Brain microvascular endothelial cell (primary cell): ENCODE data around the gene MR1.

Experiments used
- DNase-seq: peaks from one replicate; pipeline ENCODE4 v3.0.0-alpha.2; 2020
- H3K27ac ChIP-seq: fragments of 250-450 bp; sonication (Bioruptor Pico); 2 replicates; pipeline ENCODE4 v1.5.1; 2020; ENCODE audit warnings: mild to moderate bottlenecking, moderate library complexity
- H3K27me3 ChIP-seq: fragments of 250-450 bp; sonication (Bioruptor Pico); replicated peaks from 2 replicates; pipeline ENCODE4 v1.5.1; 2020; ENCODE audit warnings: mild to moderate bottlenecking
- H3K36me3 ChIP-seq: fragments of 250-450 bp; sonication (Bioruptor Pico); replicated peaks from 2 replicates; pipeline ENCODE4 v1.5.1; 2020; ENCODE audit warnings: mild to moderate bottlenecking
- H3K4me3 ChIP-seq: 2 replicates; pipeline ENCODE4 v1.5.1; 2011; ENCODE audit warnings: low read depth, mild to moderate bottlenecking, control low read depth, low read length, moderate library complexity
- CTCF ChIP-seq: IDR thresholded peaks from 2 replicates; pipeline ENCODE4 v1.5.1; 2011; ENCODE audit warnings: low read depth, mild to moderate bottlenecking, moderate library complexity, low read length, control low read depth, inconsistent platforms; ENCODE audit errors: missing control alignments
- in situ Hi-C: cut with HindIII; loops from 2 replicates; pipeline ENCODE4 v1.10.0; 2017; ENCODE audit warnings: low sequenced_read_pairs, low pct_ligation_motif_present

MR1 gene

GRCh38 chr1:181021811-181022434 lies 11.9 kb upstream of the MR1 start:
- peak; percentile 49 for DNase-seq
- TF ChIP-seq CTCF: no peak
- Histone ChIP-seq H3K27ac (peak overlapping the region; percentile 45), H3K4me3 (peak overlapping the region; percentile 89), H3K27me3 (no peaks in the 10 kb centered on the region), H3K36me3 (no peaks in the 10 kb centered on the region)
- in situ Hi-C loops: no loop called here

- no peak for DNase-seq
- Histone ChIP-seq H3K27ac (no peak overlapping the region), H3K4me3 (peak overlapping the region; percentile 89), H3K36me3 (no peaks in the 10 kb centered on the region), H3K27me3 (no peaks in the 10 kb centered on the region)
- TF ChIP-seq CTCF: no peak
- in situ Hi-C loops: no loop called here
Measured at GRCh38 chr1:181023265-181024057, 10.3 kb upstream of the MR1 start.

DNA sequence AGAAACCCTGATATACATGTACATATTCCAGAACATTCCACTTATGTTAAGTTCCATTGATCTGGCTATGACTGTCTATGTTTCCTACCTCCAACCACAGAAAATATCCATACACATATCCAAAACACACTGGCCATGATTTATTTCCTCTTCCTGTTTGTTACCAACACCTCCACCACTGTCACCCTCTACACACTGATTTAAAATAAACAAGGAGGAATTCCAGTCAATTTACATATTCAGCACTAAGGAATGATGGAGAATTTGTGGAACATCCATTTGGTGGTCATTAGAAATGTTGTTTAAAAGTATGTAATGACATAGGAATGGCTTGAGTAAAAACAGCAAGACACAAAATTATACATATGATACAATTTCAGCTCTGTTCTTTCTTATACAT lies 5.6 kb upstream of the MR1 start:
- no peak for TF ChIP-seq CTCF
- no peak overlapping the region for H3K27ac ChIP-seq
- in situ Hi-C loops: no loop called here

DNA sequence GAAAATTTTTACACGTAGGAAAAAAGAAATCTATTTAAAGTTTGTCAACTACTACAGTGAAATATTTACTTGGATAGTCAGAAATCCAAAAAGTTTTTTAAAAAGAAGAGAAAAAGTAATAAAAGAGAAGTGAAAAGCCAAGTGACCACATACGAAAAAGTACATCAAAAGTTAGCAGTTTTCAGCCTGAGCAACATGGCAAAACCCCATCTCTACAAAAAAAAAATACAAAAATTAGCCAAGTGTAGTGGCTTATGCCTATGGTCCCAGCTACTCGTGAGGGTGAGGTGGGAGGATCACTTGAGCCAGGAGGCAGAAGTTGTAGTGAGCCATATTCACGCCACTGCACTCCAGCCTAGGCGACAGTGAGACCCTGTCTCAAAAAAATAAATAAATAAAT lies 5.2 kb upstream of the MR1 start:
- Histone ChIP-seq H3K27ac (no peak overlapping the region), H3K4me3 (no peak overlapping the region), H3K36me3 (no peaks in the 10 kb centered on the region), H3K27me3 (no peaks in the 10 kb centered on the region)
- in situ Hi-C loops: no loop called here
- no peak for TF ChIP-seq CTCF
- DNase-seq: no peak

More for the DNA sequence above, 5.6 kb upstream of the MR1 start:
- no peak for DNase-seq
- Histone ChIP-seq H3K36me3 (no peaks in the 10 kb centered on the region), H3K27me3 (no peaks in the 10 kb centered on the region), H3K4me3 (no peak overlapping the region)

DNA sequence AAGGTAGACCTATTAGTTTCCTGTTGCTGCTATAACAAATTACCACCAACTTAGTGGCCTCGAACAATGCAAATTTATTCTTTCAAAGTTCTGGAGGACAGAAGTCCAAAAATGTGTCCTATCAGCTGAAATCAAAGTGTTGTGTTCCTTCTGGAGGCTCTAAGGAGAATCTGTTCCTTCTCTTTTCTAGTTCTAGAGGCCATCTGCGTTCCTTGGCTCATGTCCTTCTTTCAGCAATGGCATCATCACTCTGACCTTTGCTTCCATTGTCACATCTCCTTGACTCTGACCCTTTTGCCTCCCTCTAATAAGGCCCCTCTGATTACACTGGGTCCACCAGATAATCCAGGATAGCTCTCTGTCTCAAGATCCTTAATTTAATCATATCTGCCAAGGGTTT lies 1.2 kb upstream of the MR1 start:
- no peak for TF ChIP-seq CTCF
- in situ Hi-C loops: no loop called here
- no peak overlapping the region for H3K4me3 ChIP-seq
- no peaks in the 10 kb centered on the region for H3K36me3 ChIP-seq
- no peak for DNase-seq
- no peaks in the 10 kb centered on the region for H3K27me3 ChIP-seq
- H3K27ac ChIP-seq: no peak overlapping the region
